ENCODE measurements around the gene SYT1.
"Not testable (repeated sequence)": the region's sequence is repeated elsewhere in the genome, so short reads cannot be mapped to it uniquely, and the experiment has no call there.

The SYT1 gene

DNA sequence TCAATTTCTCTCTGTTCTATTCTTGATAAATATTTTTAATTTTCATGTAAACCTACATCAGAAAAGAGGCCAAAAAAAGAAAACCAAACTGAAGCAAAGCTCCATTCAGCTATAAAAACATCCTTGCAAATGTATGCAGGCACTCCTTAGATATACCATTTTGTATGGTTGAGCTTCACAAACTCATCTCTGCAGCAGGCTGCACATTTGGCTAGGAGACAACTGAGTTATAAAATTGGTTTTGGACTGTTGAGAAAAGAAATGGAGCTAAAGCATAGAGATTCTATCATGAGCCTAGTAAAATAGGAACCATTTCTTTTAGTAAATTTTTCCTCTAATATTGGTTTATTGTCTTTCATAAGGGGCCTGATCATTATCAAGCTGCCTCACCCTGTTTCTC lies 156.4 kb downstream of the SYT1 start:
- H3K4me3 ChIP-seq (ENCODE audit: low read depth, low read length), result no peak overlapping the region
- TF ChIP-seq, protein P1, sequence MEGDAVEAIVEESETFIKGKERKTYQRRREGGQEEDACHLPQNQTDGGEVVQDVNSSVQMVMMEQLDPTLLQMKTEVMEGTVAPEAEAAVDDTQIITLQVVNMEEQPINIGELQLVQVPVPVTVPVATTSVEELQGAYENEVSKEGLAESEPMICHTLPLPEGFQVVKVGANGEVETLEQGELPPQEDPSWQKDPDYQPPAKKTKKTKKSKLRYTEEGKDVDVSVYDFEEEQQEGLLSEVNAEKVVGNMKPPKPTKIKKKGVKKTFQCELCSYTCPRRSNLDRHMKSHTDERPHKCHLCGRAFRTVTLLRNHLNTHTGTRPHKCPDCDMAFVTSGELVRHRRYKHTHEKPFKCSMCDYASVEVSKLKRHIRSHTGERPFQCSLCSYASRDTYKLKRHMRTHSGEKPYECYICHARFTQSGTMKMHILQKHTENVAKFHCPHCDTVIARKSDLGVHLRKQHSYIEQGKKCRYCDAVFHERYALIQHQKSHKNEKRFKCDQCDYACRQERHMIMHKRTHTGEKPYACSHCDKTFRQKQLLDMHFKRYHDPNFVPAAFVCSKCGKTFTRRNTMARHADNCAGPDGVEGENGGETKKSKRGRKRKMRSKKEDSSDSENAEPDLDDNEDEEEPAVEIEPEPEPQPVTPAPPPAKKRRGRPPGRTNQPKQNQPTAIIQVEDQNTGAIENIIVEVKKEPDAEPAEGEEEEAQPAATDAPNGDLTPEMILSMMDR (IDR thresholded peaks at IDR 0.05; ENCODE audit: borderline replicate concordance, insufficient read depth, low read depth, low read length), result no peak

DNA sequence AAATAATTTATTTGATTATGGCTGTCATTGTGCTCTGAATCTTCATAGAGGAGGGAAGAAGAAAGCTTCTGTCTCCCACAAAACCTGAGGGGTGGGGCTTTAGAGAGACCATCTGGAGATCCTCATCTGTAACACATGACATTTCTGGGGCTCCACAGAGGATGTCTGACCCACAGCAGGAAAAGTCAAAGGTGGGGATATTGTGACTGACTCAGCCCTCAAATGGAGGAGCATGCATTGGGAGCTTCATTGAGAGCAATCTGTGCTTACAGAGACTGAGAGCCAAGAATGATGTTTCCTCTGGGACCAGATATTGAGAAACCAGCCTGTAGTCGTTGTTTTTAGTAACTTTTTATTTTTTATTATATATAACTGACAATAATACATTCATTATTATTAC lies 158.7 kb downstream of the SYT1 start:
- no peak overlapping the region for H3K4me3 ChIP-seq (ENCODE audit: low read depth, low read length)
- TF ChIP-seq, protein P1 (IDR thresholded peaks at IDR 0.05; ENCODE audit: borderline replicate concordance, insufficient read depth, low read depth, low read length), result no peak

DNA sequence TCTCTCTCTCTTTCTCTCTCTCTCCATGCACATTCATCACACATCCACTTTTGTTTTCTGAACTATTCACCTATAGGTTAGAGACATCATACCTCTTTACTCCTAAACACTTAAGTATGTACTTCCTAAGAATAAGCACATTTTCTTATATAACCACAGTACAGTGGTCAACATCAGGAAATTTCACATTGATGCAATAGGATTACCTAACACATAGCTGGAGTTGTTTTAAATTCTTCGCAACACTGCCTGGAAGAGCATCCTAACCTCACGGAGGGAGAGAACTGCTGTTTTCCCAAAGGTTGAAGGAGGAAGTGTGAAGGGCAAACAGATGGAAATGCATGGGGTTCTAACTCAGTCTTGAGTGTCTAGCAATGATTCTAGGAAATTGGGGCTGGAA lies 159.2 kb downstream of the SYT1 start:
- TF ChIP-seq, protein P1 (IDR thresholded peaks at IDR 0.05; ENCODE audit: borderline replicate concordance, insufficient read depth, low read depth, low read length), result no peak
- no peak overlapping the region for H3K4me3 ChIP-seq (ENCODE audit: low read depth, low read length)

- H3K4me3 ChIP-seq (ENCODE audit: low read depth, low read length), result no peak overlapping the region
- TF ChIP-seq, protein P1 (IDR thresholded peaks at IDR 0.05; ENCODE audit: borderline replicate concordance, insufficient read depth, low read depth, low read length), result no peak
Observed at GRCh38 chr12:79033788-79034187, 169.2 kb downstream of the SYT1 start.

DNA sequence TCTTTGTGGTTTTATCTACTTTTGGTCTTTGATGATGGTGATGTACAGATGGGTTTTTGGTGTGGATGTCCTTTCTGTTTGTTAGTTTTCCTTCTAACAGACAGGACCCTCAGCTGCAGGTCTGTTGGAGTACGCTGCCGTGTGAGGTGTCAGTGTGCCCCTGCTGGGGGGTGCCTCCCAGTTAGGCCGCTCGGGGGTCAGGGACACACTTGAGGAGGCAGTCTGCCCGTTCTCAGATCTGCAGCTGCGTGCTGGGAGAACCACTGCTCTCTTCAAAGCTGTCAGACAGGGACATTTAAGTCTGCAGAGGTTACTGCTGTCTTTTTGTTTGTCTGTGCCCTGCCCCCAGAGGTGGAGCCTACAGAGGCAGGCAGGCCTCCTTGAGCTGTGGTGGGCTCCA lies 180.2 kb downstream of the SYT1 start:
- H3K4me3 ChIP-seq (ENCODE audit: low read depth, low read length), result not testable (repeated sequence)

DNA sequence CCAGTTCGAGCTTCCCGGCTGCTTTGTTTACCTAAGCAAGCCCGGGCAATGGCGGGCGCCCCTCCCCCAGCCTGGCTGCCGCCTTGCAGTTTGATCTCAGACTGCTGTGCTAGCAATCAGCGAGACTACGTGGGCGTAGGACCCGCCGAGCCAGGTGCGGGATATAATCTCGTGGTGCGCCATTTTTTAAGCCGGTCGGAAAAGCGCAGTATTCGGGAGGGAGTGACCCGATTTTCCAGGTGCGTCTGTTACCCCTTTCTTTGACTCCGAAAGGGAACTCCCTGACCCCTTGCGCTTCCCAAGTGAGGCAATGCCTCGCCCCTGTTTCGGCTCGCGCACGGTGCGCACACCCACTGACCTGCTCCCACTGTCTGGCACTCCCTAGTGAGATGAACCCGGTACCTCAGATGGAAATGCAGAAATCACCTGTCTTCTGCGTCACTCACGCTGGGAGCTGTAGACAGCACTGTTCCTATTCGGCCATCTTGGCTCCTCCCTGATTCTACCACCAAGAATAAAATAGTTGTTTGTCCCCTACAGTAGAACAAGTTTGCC lies 180.7 kb downstream of the SYT1 start:
- not testable (repeated sequence) for H3K4me3 ChIP-seq (ENCODE audit: low read depth, low read length)

GRCh38 chr12:79046021-79046420 lies 181.4 kb downstream of the SYT1 start:
- H3K4me3 ChIP-seq (ENCODE audit: low read depth, low read length), result no peak overlapping the region
- TF ChIP-seq, protein P1 (IDR thresholded peaks at IDR 0.05; ENCODE audit: borderline replicate concordance, insufficient read depth, low read depth, low read length), result no peak

- TF ChIP-seq, protein P1 (IDR thresholded peaks at IDR 0.05; ENCODE audit: borderline replicate concordance, insufficient read depth, low read depth, low read length), result no peak
- H3K4me3 ChIP-seq (ENCODE audit: low read depth, low read length), result no peak overlapping the region
Observed at GRCh38 chr12:79048962-79049361, 184.4 kb downstream of the SYT1 start.
